Stimulated activated CD8-positive, alpha-beta memory T cell treated with anti-CD3 and anti-CD28 coated beads, Interleukin-15, amount 100 ng/mL, for 1 hour (primary cell): ENCODE data around the gene MLNR.

Source experiments
- DNase-seq: peaks from one replicate; pipeline ENCODE4 v3.0.0-alpha.2; 2020; ENCODE audit warnings: low read depth

The MLNR gene

GRCh38 chr13:49226613-49227012, 6.5 kb downstream of the MLNR start:
- no peak for DNase-seq

- DNase-seq, result no peak
Observed at GRCh38 chr13:49234741-49235140, 14.6 kb downstream of the MLNR start.

GRCh38 chr13:49235856-49236431, 15.8 kb downstream of the MLNR start:
- DNase-seq, result no peak

GRCh38 chr13:49238621-49239020, 18.5 kb downstream of the MLNR start:
- no peak for DNase-seq

GRCh38 chr13:49240017-49240416, 19.9 kb downstream of the MLNR start:
- peak; percentile 19 for DNase-seq

GRCh38 chr13:49241296-49241695, 21.2 kb downstream of the MLNR start:
- DNase-seq, result no peak

GRCh38 chr13:49245101-49245500, 25.0 kb downstream of the MLNR start:
- DNase-seq, result no peak

GRCh38 chr13:49246850-49247642, 26.9 kb downstream of the MLNR start:
- no peak for DNase-seq

GRCh38 chr13:49247643-49248621, 27.8 kb downstream of the MLNR start, which contains the start of gene CDADC1:
CDADC1 (plus strand) TSS chr13:49247925; CDS start chr13:49248038, 113 bp downstream.
- peak; percentile 81 for DNase-seq

GRCh38 chr13:49248622-49249002, 28.5 kb downstream of the MLNR start:
- no peak for DNase-seq

GRCh38 chr13:49251326-49251725, 31.2 kb downstream of the MLNR start:
- no peak for DNase-seq

GRCh38 chr13:49253310-49253709, 33.2 kb downstream of the MLNR start:
- no peak for DNase-seq

- DNase-seq, result no peak
Observed at GRCh38 chr13:49254007-49254406, 33.9 kb downstream of the MLNR start.

GRCh38 chr13:49256841-49257240, 36.7 kb downstream of the MLNR start:
- no peak for DNase-seq

GRCh38 chr13:49258089-49258796, 38.1 kb downstream of the MLNR start:
- DNase-seq, result no peak

GRCh38 chr13:49259586-49259985, 39.4 kb downstream of the MLNR start:
- DNase-seq, result no peak

GRCh38 chr13:49262634-49263033, 42.5 kb downstream of the MLNR start:
- no peak for DNase-seq

GRCh38 chr13:49265822-49266221, 45.7 kb downstream of the MLNR start:
- no peak for DNase-seq

- DNase-seq, result no peak
Observed at GRCh38 chr13:49271264-49271663, 51.1 kb downstream of the MLNR start.
